Activated T-cell treated with anti-CD3 and anti-CD28 coated beads, Interleukin-2, amount 50 U/mL, for 4 hours (primary cell): ENCODE results near the gene ACER3. TPM values are rescaled to one million over a fixed set of nuclear protein-coding genes. Genes with fewer than 3 reads are reported as not detected.
"Not testable (repeated sequence)": the region's sequence is repeated elsewhere in the genome, so short reads cannot be mapped to it uniquely, and the experiment has no call there.

Experiments
- ATAC-seq, 2 donors: fragments of 200-7000 bp; cut with Tn5 transposase; one replicate each; pipeline ENCODE4 v1.10.0; 2021
- DNase-seq: peaks from one replicate; pipeline ENCODE4 v3.0.0-alpha.2; 2020
- H3K27me3 Mint-ChIP-seq: one replicate; pipeline ENCODE4 v1.8.0; 2021; ENCODE audit warnings: low read depth, mixed read lengths
- H3K36me3 Mint-ChIP-seq: one replicate; pipeline ENCODE4 v1.8.0; 2022; ENCODE audit warnings: mixed read lengths; ENCODE audit not compliant: insufficient read depth
- H3K4me1 Mint-ChIP-seq: one replicate; pipeline ENCODE4 v1.8.0; 2021; ENCODE audit warnings: low read depth, mixed read lengths
- H3K4me3 Mint-ChIP-seq: one replicate; pipeline ENCODE4 v1.8.0; 2021; ENCODE audit warnings: mild to moderate bottlenecking, moderate library complexity, mixed read lengths
- H3K9me3 Mint-ChIP-seq: one replicate; pipeline ENCODE4 v1.8.0; 2021; ENCODE audit warnings: mixed read lengths
- total RNA-seq, 3 donors: library from RNA; stranded (reverse); gene quantifications; one replicate each; pipeline ENCODE4 v1.2.1, GENCODE V29; 2021

The ACER3 gene
- total RNA-seq, 3 donors from 2014 or later = 7.8 to 10.3 (median 10.2) TPM

DNA sequence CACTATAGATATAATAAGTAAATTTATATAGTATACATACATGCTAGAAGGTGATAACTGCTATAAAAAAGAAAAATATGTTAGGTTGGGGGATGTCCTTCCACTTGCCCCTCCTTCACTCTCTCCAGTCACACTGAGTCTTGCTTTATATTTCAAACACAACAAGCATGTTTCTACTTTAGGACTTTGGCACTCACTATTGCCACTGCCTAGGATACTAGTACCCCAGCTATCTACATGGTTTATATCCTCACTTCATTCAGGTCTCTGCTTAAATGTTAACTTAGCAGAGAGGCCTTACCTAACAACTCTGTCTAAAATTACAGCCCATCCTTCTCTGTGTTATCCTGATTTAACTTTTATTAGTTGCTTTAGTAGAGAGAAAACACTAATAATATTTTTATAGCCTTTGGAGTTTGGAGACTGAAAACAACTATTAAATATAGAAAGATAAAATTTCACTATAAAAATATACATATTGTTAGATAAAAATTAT lies 134.4 kb downstream of the ACER3 start:
- DNase-seq (no peak), ATAC-seq (no peak)
- Mint-ChIP-seq H3K36me3 (peaks cover 7% of the 10 kb centered on the region), H3K9me3 (no peaks in the 10 kb centered on the region), H3K4me1 (no peaks in the 10 kb centered on the region), H3K27me3 (no peaks in the 10 kb centered on the region), H3K4me3 (no peak overlapping the region)

DNA sequence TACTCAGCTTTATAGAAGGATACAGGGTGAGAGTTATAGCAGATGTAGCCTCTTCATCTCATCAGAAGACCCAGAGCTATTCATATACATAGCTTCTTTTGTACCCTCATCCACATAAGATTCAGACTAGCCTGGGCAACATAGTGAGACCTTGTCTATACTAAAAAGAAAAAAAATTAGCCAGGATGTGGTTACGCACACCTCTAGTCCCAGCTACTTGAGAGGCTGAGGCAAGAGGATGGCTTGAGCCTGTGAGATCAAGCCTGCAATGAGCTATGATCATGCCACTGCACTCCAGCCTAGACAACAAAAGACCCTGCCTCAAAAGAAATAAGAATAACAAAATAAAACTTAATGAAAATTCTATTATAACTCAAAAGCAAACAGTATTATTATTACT lies 136.8 kb downstream of the ACER3 start:
- Mint-ChIP-seq H3K9me3 (no peaks in the 10 kb centered on the region), H3K36me3 (peaks cover 4% of the 10 kb centered on the region), H3K27me3 (no peaks in the 10 kb centered on the region), H3K4me1 (no peaks in the 10 kb centered on the region), H3K4me3 (no peak overlapping the region)
- ATAC-seq (no peak), DNase-seq (no peak)

DNA sequence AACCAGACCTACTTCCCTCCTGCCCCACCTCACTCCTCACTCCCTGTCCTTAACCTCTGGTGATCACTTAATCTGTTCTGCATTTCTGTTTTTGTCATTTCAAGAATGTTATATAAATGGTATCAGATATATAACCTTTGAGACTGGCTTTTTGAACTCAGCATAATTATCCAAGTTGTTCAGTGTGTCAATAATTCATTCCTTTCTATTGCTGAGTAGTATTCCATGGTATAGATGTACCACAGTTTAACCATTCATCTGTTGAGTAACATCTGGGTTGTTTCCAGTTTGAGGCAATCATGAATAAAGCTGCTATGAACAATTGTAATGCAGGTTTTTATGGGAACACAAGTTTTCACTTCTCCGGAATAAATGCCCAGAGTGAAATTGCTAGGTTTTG lies 138.9 kb downstream of the ACER3 start:
- Mint-ChIP-seq H3K4me3 (no peak overlapping the region), H3K4me1 (no peaks in the 10 kb centered on the region), H3K36me3 (peaks cover 4% of the 10 kb centered on the region), H3K27me3 (no peaks in the 10 kb centered on the region), H3K9me3 (no peaks in the 10 kb centered on the region)
- no peak for DNase-seq
- ATAC-seq = no peak

DNA sequence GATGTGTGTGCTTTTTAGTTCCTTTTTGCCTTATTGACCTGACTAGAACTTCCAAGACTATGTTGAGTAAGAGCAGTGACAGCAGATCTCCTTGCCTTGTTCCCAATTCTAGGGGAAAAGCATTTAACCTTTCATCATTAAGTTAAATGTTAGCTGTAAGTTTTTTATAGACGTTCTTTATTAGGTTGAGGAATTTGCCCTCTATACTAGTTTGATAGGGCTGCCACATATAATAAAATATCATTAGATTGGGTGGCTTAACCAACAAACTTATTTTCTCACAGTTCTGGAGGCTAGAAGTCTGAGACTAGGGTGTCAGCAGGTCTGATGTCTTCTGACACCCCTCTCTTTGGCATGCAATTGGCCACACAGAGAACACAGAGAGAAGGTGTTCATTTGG lies 140.9 kb downstream of the ACER3 start:
- peaks cover 4% of the 10 kb centered on the region for H3K36me3 Mint-ChIP-seq
- H3K27me3 Mint-ChIP-seq = no peaks in the 10 kb centered on the region
- ATAC-seq (no peak), DNase-seq (no peak)
- H3K4me3 Mint-ChIP-seq = no peak overlapping the region
- H3K4me1 Mint-ChIP-seq = no peaks in the 10 kb centered on the region
- H3K9me3 Mint-ChIP-seq = no peaks in the 10 kb centered on the region

DNA sequence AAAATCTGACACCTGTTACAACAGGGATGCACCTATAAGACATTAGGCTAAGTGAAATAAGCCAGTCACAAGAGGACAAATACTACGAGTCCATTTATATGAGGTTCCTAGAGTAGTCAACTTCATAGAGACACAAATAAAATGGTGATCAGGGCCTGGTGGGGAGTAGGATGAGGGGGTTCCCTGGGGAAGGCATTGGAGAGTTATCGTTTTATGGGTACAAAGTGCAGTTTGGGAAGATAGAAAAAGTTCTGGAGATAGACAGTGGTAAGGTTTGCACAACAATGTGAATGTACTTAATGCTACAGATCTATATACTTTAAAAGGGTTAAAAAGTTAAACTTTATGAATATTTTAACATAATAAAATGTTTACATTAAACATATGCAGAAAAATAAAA lies 142.1 kb downstream of the ACER3 start:
- peaks cover 4% of the 10 kb centered on the region for H3K36me3 Mint-ChIP-seq
- H3K9me3 Mint-ChIP-seq = no peaks in the 10 kb centered on the region
- no peaks in the 10 kb centered on the region for H3K27me3 Mint-ChIP-seq
- no peaks in the 10 kb centered on the region for H3K4me1 Mint-ChIP-seq
- ATAC-seq (no peak), DNase-seq (no peak)
- H3K4me3 Mint-ChIP-seq = no peak overlapping the region

DNA sequence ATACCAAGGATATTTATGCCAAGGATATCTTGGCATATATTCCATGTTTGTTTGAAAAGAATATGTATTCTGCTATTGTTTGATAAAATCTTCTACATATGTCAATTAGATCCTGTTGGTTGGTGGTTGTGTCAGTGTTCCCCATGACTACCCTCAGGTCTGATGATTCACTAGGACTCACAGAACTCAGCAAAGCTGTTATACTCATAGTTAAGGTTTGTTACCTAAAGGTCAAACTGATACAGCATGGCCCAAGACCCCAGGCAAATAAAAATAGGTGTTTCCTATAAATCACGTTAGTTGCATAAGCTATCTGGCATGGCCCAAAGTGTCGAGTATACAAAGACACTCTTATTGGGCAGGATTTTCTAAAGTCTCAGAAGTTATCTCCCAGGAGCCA lies 143.2 kb downstream of the ACER3 start:
- H3K36me3 Mint-ChIP-seq = peaks cover 4% of the 10 kb centered on the region
- no peaks in the 10 kb centered on the region for H3K9me3 Mint-ChIP-seq
- DNase-seq (no peak), ATAC-seq (no peak)
- no peaks in the 10 kb centered on the region for H3K4me1 Mint-ChIP-seq
- H3K27me3 Mint-ChIP-seq = no peaks in the 10 kb centered on the region
- no peak overlapping the region for H3K4me3 Mint-ChIP-seq

DNA sequence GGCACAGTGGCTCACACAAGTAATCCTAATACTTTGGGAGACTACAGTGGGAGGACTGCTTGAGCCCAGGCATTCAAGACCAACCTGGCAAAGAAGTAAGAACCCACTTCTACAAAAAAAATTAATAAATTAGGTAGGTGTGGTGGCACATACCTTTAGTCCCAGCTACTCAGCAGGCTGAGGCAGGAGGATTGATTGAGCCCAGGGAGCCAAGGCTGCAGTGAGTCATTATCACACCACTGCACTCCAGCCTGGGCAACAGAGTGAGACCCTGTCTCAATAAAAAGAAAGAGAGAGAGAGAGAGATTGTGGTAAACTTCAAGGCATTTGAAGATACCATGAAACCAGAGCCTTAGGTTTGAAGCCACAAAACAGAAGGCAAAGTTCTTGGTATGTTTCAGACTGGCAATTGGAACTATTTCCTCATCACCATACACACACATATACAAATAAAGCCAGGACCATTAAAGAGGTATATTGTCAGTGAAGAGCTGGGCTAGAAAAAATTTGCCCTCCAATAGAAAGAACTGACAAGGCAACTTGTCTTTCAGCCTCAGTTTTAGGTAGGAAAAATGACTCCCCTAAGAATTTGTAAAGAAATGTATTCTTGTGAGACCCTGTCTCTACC lies 148.9 kb downstream of the ACER3 start:
- H3K36me3 Mint-ChIP-seq = peaks cover 2% of the 10 kb centered on the region
- H3K4me1 Mint-ChIP-seq = no peaks in the 10 kb centered on the region
- no peaks in the 10 kb centered on the region for H3K27me3 Mint-ChIP-seq
- ATAC-seq (no peak), DNase-seq (no peak)
- no peaks in the 10 kb centered on the region for H3K9me3 Mint-ChIP-seq
- no peak overlapping the region for H3K4me3 Mint-ChIP-seq

DNA sequence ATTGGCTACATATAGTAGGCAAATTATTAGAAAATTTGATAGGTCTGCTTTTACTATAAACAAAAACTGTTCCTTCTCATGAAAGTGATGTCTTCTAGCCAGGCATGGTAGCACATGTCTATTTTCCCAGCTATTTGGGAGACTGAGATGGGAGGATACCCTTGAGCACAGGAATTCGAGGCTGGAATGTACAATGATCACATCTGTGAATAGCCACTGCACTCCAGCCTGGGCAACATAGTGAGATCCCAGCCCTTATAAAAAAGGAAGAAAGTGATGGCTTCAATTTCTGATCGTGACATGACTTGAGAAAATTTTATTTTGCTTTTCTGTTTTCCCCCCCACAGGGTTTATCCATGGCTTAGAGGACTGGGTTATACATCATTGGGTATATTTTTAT lies 154.0 kb downstream of the ACER3 start:
- Mint-ChIP-seq H3K9me3 (no peaks in the 10 kb centered on the region), H3K4me3 (no peak overlapping the region), H3K4me1 (no peaks in the 10 kb centered on the region), H3K27me3 (no peaks in the 10 kb centered on the region), H3K36me3 (peaks cover 10% of the 10 kb centered on the region)
- ATAC-seq (no peak), DNase-seq (no peak)

DNA sequence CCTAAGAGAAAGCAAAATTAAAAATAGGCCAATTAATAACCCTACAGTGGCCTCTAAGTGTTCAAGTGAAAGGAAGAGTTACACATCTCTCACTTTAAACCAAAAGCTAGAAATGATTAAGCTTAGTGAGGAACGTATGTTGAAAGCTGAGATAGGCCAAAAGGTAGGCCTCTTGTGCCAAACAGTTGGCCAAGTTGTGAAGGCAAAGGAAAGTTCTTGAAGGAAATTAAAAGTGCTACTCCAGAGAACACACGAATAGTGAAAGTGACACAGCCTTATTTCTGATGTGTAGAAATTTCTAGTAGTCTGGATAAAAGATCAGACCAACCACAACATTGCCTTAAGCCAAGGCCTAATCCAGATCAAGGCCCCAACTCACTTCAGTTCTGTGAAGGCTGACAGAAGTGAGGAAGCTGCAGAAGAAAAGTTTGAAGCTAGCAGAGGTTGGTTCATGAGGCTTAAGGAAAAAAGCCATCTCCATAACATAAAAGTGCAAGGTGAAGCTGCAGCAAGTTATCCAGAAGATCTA lies 157.7 kb downstream of the ACER3 start:
- not testable (repeated sequence) for H3K4me3 Mint-ChIP-seq, DNase-seq, H3K36me3 Mint-ChIP-seq, H3K9me3 Mint-ChIP-seq, H3K4me1 Mint-ChIP-seq, ATAC-seq, H3K27me3 Mint-ChIP-seq

DNA sequence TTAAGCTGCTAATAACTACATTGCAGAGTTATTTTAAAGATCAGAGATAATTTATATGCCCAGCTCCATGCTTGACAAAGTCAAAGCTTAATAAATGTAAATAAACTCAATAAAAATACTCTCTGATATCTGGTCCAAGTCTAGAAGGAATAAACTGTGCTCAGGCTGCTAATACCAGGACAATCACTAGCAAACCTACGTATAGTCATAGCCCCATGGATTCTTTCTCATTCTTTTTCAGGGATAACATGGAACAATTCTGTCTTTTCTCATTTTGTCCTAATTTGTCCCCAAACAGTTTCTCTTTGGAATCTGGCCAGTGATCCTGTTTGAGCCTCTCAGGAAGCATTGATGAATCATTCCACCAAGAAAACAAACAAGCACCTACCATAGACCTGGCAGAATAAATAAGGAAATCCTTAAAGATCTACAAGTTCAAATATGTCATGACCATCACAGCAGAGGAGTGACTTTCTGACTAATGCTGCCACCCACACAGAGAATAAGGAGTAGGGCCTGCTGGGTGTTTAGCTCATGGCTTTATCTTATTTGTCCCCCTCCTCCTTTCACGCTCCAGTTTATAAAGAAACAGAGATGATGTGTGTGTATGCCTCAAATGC lies 159.4 kb downstream of the ACER3 start:
- H3K9me3 Mint-ChIP-seq = no peaks in the 10 kb centered on the region
- no peaks in the 10 kb centered on the region for H3K4me1 Mint-ChIP-seq
- peaks cover 9% of the 10 kb centered on the region for H3K36me3 Mint-ChIP-seq
- no peaks in the 10 kb centered on the region for H3K27me3 Mint-ChIP-seq
- ATAC-seq = no peak
- no peak overlapping the region for H3K4me3 Mint-ChIP-seq
- no peak for DNase-seq

DNA sequence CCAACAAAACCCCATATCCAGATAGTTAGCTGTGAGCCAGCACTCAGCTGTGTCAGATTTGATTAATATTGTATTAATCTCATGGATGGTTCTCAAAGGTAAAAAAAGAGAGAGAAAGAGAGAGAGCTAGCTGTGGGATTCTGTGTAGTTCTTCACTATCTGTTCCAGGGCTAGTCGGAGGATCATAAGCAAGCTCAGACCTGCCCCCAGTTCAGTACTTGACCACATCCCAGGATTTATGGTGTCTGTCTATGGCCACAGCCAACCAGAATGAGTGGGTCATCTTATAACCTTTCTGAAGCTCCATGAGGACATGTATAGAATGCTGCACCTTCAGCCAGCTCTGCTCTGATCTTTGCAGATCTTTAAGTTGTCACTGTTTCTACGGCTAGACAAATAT lies 160.0 kb downstream of the ACER3 start:
- Mint-ChIP-seq H3K36me3 (peaks cover 9% of the 10 kb centered on the region), H3K4me1 (no peaks in the 10 kb centered on the region), H3K4me3 (no peak overlapping the region), H3K9me3 (no peaks in the 10 kb centered on the region), H3K27me3 (no peaks in the 10 kb centered on the region)
- DNase-seq (no peak), ATAC-seq (no peak)

DNA sequence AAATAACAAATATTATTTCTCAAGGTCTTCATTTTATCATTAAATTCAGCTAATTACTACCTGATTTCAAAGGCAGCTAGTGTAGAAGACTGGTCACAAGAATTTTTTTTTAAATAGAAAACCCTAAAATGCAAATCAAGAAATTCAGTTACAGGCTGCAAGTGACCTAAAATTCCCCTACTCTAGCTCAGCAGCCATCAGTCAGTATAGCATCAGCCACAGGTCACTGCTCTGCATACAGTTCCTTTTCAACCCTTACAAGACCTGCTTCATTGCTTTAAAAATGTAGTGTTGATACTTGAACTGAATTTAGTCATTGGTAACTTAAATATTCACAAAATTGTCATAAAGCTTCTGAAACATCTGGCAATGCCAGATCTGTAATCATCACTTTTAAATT lies 164.0 kb downstream of the ACER3 start:
- H3K9me3 Mint-ChIP-seq = no peaks in the 10 kb centered on the region
- DNase-seq (no peak), ATAC-seq (no peak)
- H3K27me3 Mint-ChIP-seq = peaks cover 16% of the 10 kb centered on the region
- H3K36me3 Mint-ChIP-seq = no peaks in the 10 kb centered on the region
- H3K4me3 Mint-ChIP-seq = no peak overlapping the region
- no peaks in the 10 kb centered on the region for H3K4me1 Mint-ChIP-seq

DNA sequence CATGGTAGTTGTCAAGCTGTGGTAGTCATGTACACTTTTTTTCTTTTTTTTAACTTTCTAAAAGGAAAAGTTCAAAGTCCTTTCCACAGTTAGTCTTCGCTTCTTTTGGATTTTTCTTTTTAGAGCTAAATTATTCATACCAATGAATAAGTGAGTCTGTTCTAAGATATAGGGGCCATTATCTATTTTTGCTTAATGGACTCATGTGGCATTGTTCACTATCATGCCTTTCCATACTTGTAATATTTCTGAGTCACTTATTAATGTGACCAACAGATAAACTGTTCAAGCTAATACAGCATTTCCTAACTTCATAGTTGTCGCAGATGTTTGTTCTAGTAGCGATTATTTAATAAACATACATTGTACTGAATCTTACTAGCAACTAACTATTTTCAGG lies 165.5 kb downstream of the ACER3 start:
- no peaks in the 10 kb centered on the region for H3K9me3 Mint-ChIP-seq
- no peak for DNase-seq
- H3K36me3 Mint-ChIP-seq = no peaks in the 10 kb centered on the region
- H3K27me3 Mint-ChIP-seq = peaks cover 30% of the 10 kb centered on the region
- ATAC-seq = no peak
- no peaks in the 10 kb centered on the region for H3K4me1 Mint-ChIP-seq
- H3K4me3 Mint-ChIP-seq = no peak overlapping the region

DNA sequence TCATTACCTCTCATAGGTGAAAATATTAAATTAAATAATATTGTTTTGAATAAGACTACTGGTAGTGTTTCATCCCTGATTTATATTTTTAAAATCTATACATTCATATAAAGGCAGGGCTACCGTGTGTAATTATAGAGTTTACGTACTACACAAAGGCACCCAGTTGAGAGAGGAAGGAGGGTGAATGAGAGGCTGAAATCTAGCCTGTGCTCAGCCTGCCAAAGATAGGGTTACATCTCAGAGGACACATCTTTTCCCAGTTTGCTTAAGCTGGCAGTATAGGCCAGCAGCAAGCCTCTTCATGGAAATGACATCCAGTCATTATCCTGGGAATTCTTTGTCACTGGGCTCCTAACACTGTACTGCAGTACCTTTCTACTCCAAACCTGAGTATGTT lies 166.0 kb downstream of the ACER3 start:
- Mint-ChIP-seq H3K36me3 (no peaks in the 10 kb centered on the region), H3K4me1 (no peaks in the 10 kb centered on the region), H3K4me3 (no peak overlapping the region), H3K9me3 (no peaks in the 10 kb centered on the region), H3K27me3 (peaks cover 34% of the 10 kb centered on the region)
- DNase-seq (no peak), ATAC-seq (no peak)

DNA sequence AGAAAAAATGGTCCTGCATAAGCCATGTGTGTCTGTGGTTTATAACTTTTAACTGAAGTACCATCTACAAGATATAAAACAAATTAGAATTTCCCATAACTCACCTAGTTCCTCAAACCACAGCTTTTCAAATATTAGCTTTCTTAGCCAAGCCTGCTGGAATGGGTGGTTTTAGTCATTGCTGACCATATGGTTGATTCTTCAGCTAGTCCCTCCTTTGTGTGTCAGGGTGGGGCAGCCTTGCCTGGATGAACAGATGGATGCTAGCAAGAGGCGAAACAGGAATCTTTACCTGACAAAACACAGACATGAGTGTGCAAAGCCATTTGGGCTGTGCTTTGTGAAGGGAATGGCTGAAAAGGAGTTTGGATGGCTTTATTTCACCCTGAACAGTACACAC lies 166.6 kb downstream of the ACER3 start:
- H3K36me3 Mint-ChIP-seq = no peaks in the 10 kb centered on the region
- DNase-seq (no peak), ATAC-seq (no peak)
- H3K4me1 Mint-ChIP-seq = no peaks in the 10 kb centered on the region
- no peak overlapping the region for H3K4me3 Mint-ChIP-seq
- H3K27me3 Mint-ChIP-seq = peaks cover 34% of the 10 kb centered on the region
- H3K9me3 Mint-ChIP-seq = no peaks in the 10 kb centered on the region
